Neural progenitor cell (in vitro differentiated cells): ENCODE results near the gene CRACDL. TPM values are rescaled to one million over a fixed set of nuclear protein-coding genes. Genes with fewer than 3 reads are reported as not detected.

ENCODE experiments used
- DNase-seq: peaks from one replicate; pipeline ENCODE4 v3.0.0-alpha.2; 2016; ENCODE audit warnings: low spot score
- H2AFZ ChIP-seq: fragments of 200-600 bp; sonication (generic); replicated peaks from 2 replicates; pipeline ENCODE4 v1.6.1; 2016; ENCODE audit warnings: antibody characterized with exemption
- H3F3A ChIP-seq: fragments of 200-600 bp; sonication (generic); 2 replicates; pipeline ENCODE4 v1.6.1; 2016; ENCODE audit warnings: antibody characterized with exemption, low read depth
- H3K27ac ChIP-seq: fragments of 200-600 bp; sonication (generic); 2 replicates; pipeline ENCODE4 v1.5.1; 2016; ENCODE audit warnings: mild to moderate bottlenecking
- H3K27me3 ChIP-seq: fragments of 200-600 bp; sonication (generic); 2 replicates; pipeline ENCODE4 v1.6.1; 2016; ENCODE audit warnings: mild to moderate bottlenecking, moderate library complexity
- H3K36me3 ChIP-seq: fragments of 200-600 bp; sonication (generic); 2 replicates; pipeline ENCODE4 v1.5.1; 2016
- H3K4me1 ChIP-seq: fragments of 200-600 bp; sonication (generic); 2 replicates; pipeline ENCODE4 v1.6.1; 2016; ENCODE audit warnings: mixed run types
- H3K4me2 ChIP-seq: fragments of 200-600 bp; sonication (generic); 2 replicates; pipeline ENCODE4 v1.6.1; 2016
- H3K4me3 ChIP-seq: fragments of 200-600 bp; sonication (generic); 2 replicates; pipeline ENCODE4 v1.5.1; 2016
- H3K79me2 ChIP-seq: fragments of 200-600 bp; sonication (generic); 2 replicates; pipeline ENCODE4 v1.6.1; 2016; ENCODE audit warnings: low read depth
- H3K9ac ChIP-seq: fragments of 200-600 bp; sonication (generic); 2 replicates; pipeline ENCODE4 v1.6.1; 2016
- H3K9me3 ChIP-seq: fragments of 200-600 bp; sonication (generic); 2 replicates; pipeline ENCODE4 v1.5.1; 2016; ENCODE audit warnings: low read depth
- H4K20me1 ChIP-seq: fragments of 200-600 bp; sonication (generic); 2 replicates; pipeline ENCODE4 v1.6.1; 2016; ENCODE audit warnings: low read depth
- H3K27ac Mint-ChIP-seq: 3 replicates; pipeline ENCODE4 v1.8.0; 2021; ENCODE audit warnings: mixed read lengths
- H3K27me3 Mint-ChIP-seq: 2 replicates; pipeline ENCODE4 v1.8.0; 2022; ENCODE audit warnings: low read depth, mild to moderate bottlenecking, inconsistent platforms, moderate library complexity, mixed read lengths; ENCODE audit not compliant: insufficient read depth
- H3K36me3 Mint-ChIP-seq: 3 replicates; pipeline ENCODE4 v1.8.0; 2021; ENCODE audit warnings: mixed read lengths
- H3K4me1 Mint-ChIP-seq: 3 replicates; pipeline ENCODE4 v1.8.0; 2021; ENCODE audit warnings: mixed read lengths
- H3K4me3 Mint-ChIP-seq: 3 replicates; pipeline ENCODE4 v1.8.0; 2021; ENCODE audit warnings: mild to moderate bottlenecking, moderate library complexity, mixed read lengths
- H3K9me3 Mint-ChIP-seq: 3 replicates; pipeline ENCODE4 v1.8.0; 2020; ENCODE audit warnings: mixed read lengths
- CTCF ChIP-seq: fragments of 200-600 bp; sonication (generic); IDR thresholded peaks from 2 replicates; pipeline ENCODE4 v1.5.1; 2017; ENCODE audit warnings: antibody characterized with exemption, mild to moderate bottlenecking
- EZH2 ChIP-seq: fragments of 200-600 bp; sonication (generic); IDR thresholded peaks from 2 replicates; pipeline ENCODE4 v1.6.1; 2017; ENCODE audit warnings: antibody characterized with exemption, mild to moderate bottlenecking, moderate library complexity
- EZH2phosphoT487 ChIP-seq: fragments of 200-600 bp; sonication (generic); IDR thresholded peaks from 2 replicates; pipeline ENCODE4 v1.6.1; 2017; ENCODE audit warnings: antibody characterized with exemption
- total RNA-seq: library from RNA; depleted of rRNA; stranded (reverse); fragments of >200 nt; gene quantifications from 2 replicates; pipeline ENCODE4 v1.2.3, GENCODE V29; 2015; ENCODE audit warnings: low replicate concordance

CRACDL gene
- total RNA-seq, 1 donor from 2014 or later: 0.07 TPM

GRCh38 chr2:98871506-98871905 is 64.5 kb downstream of the CRACDL start:
- Histone ChIP-seq H3K4me3 (no peak overlapping the region), H2AFZ (no peak overlapping the region), H3K79me2 (no peaks in the 10 kb centered on the region), H4K20me1 (no peaks in the 10 kb centered on the region), H3K9me3 (no peaks in the 10 kb centered on the region), H3K27ac (no peak overlapping the region), H3K4me1 (no peaks in the 10 kb centered on the region), H3F3A (no peaks in the 10 kb centered on the region), H3K27me3 (no peaks in the 10 kb centered on the region), H3K9ac (no peak overlapping the region), H3K36me3 (no peaks in the 10 kb centered on the region), H3K4me2 (no peak overlapping the region)
- no peak for DNase-seq
- Mint-ChIP-seq H3K27ac (no peak overlapping the region), H3K4me3 (no peak overlapping the region), H3K9me3 (no peaks in the 10 kb centered on the region), H3K4me1 (peaks cover 7% of the 10 kb centered on the region), H3K36me3 (no peaks in the 10 kb centered on the region), H3K27me3 (peaks cover 6% of the 10 kb centered on the region)
- TF ChIP-seq CTCF (no peak), EZH2 (no peak), EZH2phosphoT487 (no peak)

DNA sequence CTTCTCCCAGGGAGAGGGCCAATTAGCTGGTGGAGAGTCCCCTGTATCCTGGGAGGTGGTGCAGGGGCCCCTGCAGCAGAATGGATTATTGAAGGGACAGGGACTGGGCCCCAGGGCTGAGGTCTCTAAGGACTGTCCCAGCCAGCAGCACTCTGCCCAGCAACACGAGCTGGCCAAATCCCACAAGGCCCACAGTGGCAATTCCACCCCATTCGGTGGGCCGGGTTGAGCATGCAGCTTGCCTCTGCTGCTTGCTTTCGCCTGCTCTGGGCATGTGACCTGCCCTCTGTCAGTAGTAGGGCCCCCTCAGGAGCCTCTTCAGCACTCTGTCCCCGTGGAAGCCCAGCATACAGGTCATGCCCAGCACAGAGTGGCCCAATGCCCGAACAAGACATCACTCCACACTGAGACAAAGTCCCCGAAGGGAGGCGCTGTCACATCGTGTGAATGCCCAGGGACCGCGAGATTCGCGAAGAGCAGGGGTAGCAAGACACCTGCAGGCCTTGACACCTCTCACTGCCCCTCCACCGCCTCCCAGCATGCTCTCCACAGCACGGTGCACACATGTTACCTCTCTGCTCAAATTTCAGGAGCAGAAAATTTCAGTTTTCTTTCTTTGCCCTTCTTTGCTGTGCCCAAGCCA is 65.4 kb downstream of the CRACDL start:
- Mint-ChIP-seq H3K27ac (no peak overlapping the region), H3K4me3 (no peak overlapping the region), H3K36me3 (no peaks in the 10 kb centered on the region), H3K27me3 (peaks cover 6% of the 10 kb centered on the region), H3K4me1 (peaks cover 5% of the 10 kb centered on the region), H3K9me3 (no peaks in the 10 kb centered on the region)
- no peaks in the 10 kb centered on the region for H3K36me3 ChIP-seq
- no peaks in the 10 kb centered on the region for H3K4me1 ChIP-seq
- no peak overlapping the region for H3K27ac ChIP-seq
- H3K9me3 ChIP-seq: no peaks in the 10 kb centered on the region
- no peak overlapping the region for H3K9ac ChIP-seq
- H3K4me3 ChIP-seq: no peak overlapping the region
- H3K79me2 ChIP-seq: no peaks in the 10 kb centered on the region
- DNase-seq: peak; percentile 37
- no peaks in the 10 kb centered on the region for H3F3A ChIP-seq
- H3K27me3 ChIP-seq: no peaks in the 10 kb centered on the region
- TF ChIP-seq EZH2phosphoT487: no peak
- peak; percentile 11 for TF ChIP-seq CTCF
- TF ChIP-seq EZH2: no peak
- no peaks in the 10 kb centered on the region for H4K20me1 ChIP-seq
- no peak overlapping the region for H3K4me2 ChIP-seq
- H2AFZ ChIP-seq: no peak overlapping the region

DNA sequence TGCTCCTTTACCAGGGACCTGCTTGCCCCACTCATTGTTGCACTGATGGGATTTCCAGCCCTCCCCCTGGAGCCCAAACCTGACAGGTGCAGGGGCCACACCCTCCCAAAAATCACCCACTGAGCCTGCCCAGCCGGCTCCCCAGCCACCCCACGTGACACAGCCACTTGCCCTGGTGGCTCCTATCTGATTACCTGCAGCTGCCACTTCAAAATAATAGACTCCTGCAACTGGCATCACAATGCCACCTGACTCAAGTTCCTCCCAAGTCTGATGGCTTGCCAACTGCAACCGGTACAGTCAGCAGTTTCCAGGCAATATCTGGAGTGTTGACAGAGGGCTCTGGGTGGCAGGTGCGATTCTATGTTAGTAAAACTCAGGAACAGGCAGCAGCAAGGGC is 66.2 kb downstream of the CRACDL start:
- Histone ChIP-seq H2AFZ (no peak overlapping the region), H3K27ac (no peak overlapping the region), H3F3A (no peaks in the 10 kb centered on the region), H3K4me1 (no peaks in the 10 kb centered on the region), H3K9ac (no peak overlapping the region), H3K9me3 (no peaks in the 10 kb centered on the region), H3K4me2 (no peak overlapping the region), H3K79me2 (no peaks in the 10 kb centered on the region), H3K4me3 (no peak overlapping the region), H3K36me3 (no peaks in the 10 kb centered on the region), H4K20me1 (no peaks in the 10 kb centered on the region), H3K27me3 (no peaks in the 10 kb centered on the region)
- Mint-ChIP-seq H3K36me3 (no peaks in the 10 kb centered on the region), H3K27me3 (peaks cover 2% of the 10 kb centered on the region), H3K9me3 (no peaks in the 10 kb centered on the region), H3K4me3 (no peak overlapping the region), H3K27ac (no peak overlapping the region), H3K4me1 (peaks cover 5% of the 10 kb centered on the region)
- TF ChIP-seq EZH2phosphoT487: no peak
- TF ChIP-seq EZH2: no peak
- TF ChIP-seq CTCF: no peak
- DNase-seq: no peak
